Left kidney (tissue), 8 donors: ENCODE results near the gene SPTBN5. TPM values are rescaled to one million over a fixed set of nuclear protein-coding genes. Genes with fewer than 3 reads are reported as not detected.

Source experiments
- DNase-seq: peaks from one replicate; pipeline ENCODE4 v3.0.0-alpha.2; 2013
- long read RNA-seq, 8 donors: transcript quantifications; one replicate each; lab custom pipeline, GENCODE V29; 2026
- polyA plus RNA-seq: library from polyadenylated mRNA; unstranded; fragments of 120-200 nt; gene quantifications from one replicate; pipeline ENCODE4 v1.2.1, GENCODE V29; 2013; ENCODE audit not compliant: insufficient read length

SPTBN5 gene
- 2.8 TPM for polyA plus RNA-seq
- long read RNA-seq, donor 1 = 0 reads
- long read RNA-seq, donor 2 = 0 reads
- long read RNA-seq, donor 3 = 0 reads
- long read RNA-seq, donor 4 = 0 reads
- long read RNA-seq, donor 5 = 0 reads
- long read RNA-seq, donor 6 = 0 reads
- long read RNA-seq, donor 7, partial matches to known transcripts = 0 of 1 reads
- long read RNA-seq, donor 7, other reads (novel, unspliced or antisense) = 0 of 1 reads
- long read RNA-seq, donor 8 = 0 reads

GRCh38 chr15:41893422-41894250 is at the start of gene SPTBN5:
TSS of gene SPTBN5 (minus strand) at chr15:41894053. CDS start at chr15:41893497, 556 bp downstream.
- no peak for DNase-seq

GRCh38 chr15:41942886-41943285 is 49.0 kb upstream of the SPTBN5 start:
- DNase-seq = no peak

GRCh38 chr15:41941644-41942415 is 48.0 kb upstream of the SPTBN5 start:
- no peak for DNase-seq

GRCh38 chr15:41940441-41940857 is 46.6 kb upstream of the SPTBN5 start:
- no peak for DNase-seq

GRCh38 chr15:41939986-41940385 is 46.1 kb upstream of the SPTBN5 start:
- DNase-seq = no peak

- DNase-seq = no peak
Observed at GRCh38 chr15:41937568-41937923, 43.7 kb upstream of the SPTBN5 start.

GRCh38 chr15:41936649-41937567 is 43.1 kb upstream of the SPTBN5 start:
- no peak for DNase-seq

- DNase-seq = no peak
Observed at GRCh38 chr15:41936155-41936554, 42.3 kb upstream of the SPTBN5 start.

GRCh38 chr15:41935566-41936020 is 41.7 kb upstream of the SPTBN5 start:
- DNase-seq = no peak

- no peak for DNase-seq
Observed at GRCh38 chr15:41934843-41935242, 41.0 kb upstream of the SPTBN5 start.

GRCh38 chr15:41933771-41934170 is 39.9 kb upstream of the SPTBN5 start:
- DNase-seq = no peak

GRCh38 chr15:41933326-41933725 is 39.5 kb upstream of the SPTBN5 start:
- no peak for DNase-seq

GRCh38 chr15:41932511-41933289 is 38.8 kb upstream of the SPTBN5 start:
- no peak for DNase-seq

- no peak for DNase-seq
Observed at GRCh38 chr15:41932101-41932500, 38.2 kb upstream of the SPTBN5 start.

GRCh38 chr15:41930867-41931222 is 37.0 kb upstream of the SPTBN5 start:
- no peak for DNase-seq

GRCh38 chr15:41930221-41930866 is 36.5 kb upstream of the SPTBN5 start:
- DNase-seq = no peak

- no peak for DNase-seq
Observed at GRCh38 chr15:41928637-41929620, 35.1 kb upstream of the SPTBN5 start.

- DNase-seq = no peak
Observed at GRCh38 chr15:41928100-41928499, 34.2 kb upstream of the SPTBN5 start.

- no peak for DNase-seq
Observed at GRCh38 chr15:41927536-41927935, 33.7 kb upstream of the SPTBN5 start.
